Measurements from ENCODE around the gene TM4SF20.

Gene TM4SF20

GRCh38 chr2:227317834-227318233 lies 61.3 kb downstream of the TM4SF20 start:
- no peak for DNase-seq

- DNase-seq = no peak
These were observed 65.8 kb downstream of the TM4SF20 start for GRCh38 chr2:227313310-227313709.

GRCh38 chr2:227312579-227312978 lies 66.5 kb downstream of the TM4SF20 start:
- DNase-seq = no peak
